Type B pancreatic cell (in vitro differentiated cells): ENCODE data around the gene FGD4. TPM values are rescaled to one million over a fixed set of nuclear protein-coding genes. Genes with fewer than 3 reads are reported as not detected.
A peak's percentile ranks its signal among the peaks of the same experiment; 100 is the strongest.

Source experiments
- DNase-seq: peaks from one replicate; pipeline ENCODE4 v3.0.0; 2021; ENCODE audit warnings: mixed read lengths; ENCODE audit not compliant: unreplicated experiment; ENCODE audit errors: extremely low spot score
- H3K27ac Mint-ChIP-seq: 2 replicates; pipeline ENCODE4 v1.8.0; 2021; ENCODE audit warnings: mild to moderate bottlenecking, mixed read lengths
- H3K27me3 Mint-ChIP-seq: 2 replicates; pipeline ENCODE4 v1.8.0; 2021; ENCODE audit warnings: mixed read lengths
- H3K36me3 Mint-ChIP-seq: 2 replicates; pipeline ENCODE4 v1.8.0; 2021; ENCODE audit warnings: mixed read lengths
- H3K4me1 Mint-ChIP-seq: one replicate; pipeline ENCODE4 v1.8.0; 2021; ENCODE audit warnings: mixed read lengths; ENCODE audit not compliant: unreplicated experiment
- H3K4me3 Mint-ChIP-seq: 2 replicates; pipeline ENCODE4 v1.8.0; 2021; ENCODE audit warnings: mild to moderate bottlenecking, mixed read lengths
- H3K9me3 Mint-ChIP-seq: 2 replicates; pipeline ENCODE4 v1.8.0; 2021; ENCODE audit warnings: mixed read lengths
- CTCF ChIP-seq: fragments of 200-600 bp; sonication (generic); conservative IDR thresholded peaks from 2 replicates; pipeline ENCODE4 v1.5.0; 2021; ENCODE audit warnings: antibody characterized with exemption, mild to moderate bottlenecking
- long read RNA-seq: library from polyadenylated mRNA; unstranded; transcript quantifications from one replicate; pipeline ENCODE4 v2.0.0, GENCODE V29; 2020
- total RNA-seq: library from RNA; stranded (reverse); gene quantifications from 2 replicates; pipeline ENCODE4 v1.2.1, GENCODE V29; 2021; ENCODE audit warnings: low replicate concordance

The FGD4 gene
- total RNA-seq: 26.7 and 47.6 TPM in 2 replicates
- long read RNA-seq, full-length matches to known transcripts: 3 of 103 reads
- long read RNA-seq, partial matches to known transcripts: 84 of 103 reads
- long read RNA-seq, other reads (novel, unspliced or antisense): 16 of 103 reads

DNA sequence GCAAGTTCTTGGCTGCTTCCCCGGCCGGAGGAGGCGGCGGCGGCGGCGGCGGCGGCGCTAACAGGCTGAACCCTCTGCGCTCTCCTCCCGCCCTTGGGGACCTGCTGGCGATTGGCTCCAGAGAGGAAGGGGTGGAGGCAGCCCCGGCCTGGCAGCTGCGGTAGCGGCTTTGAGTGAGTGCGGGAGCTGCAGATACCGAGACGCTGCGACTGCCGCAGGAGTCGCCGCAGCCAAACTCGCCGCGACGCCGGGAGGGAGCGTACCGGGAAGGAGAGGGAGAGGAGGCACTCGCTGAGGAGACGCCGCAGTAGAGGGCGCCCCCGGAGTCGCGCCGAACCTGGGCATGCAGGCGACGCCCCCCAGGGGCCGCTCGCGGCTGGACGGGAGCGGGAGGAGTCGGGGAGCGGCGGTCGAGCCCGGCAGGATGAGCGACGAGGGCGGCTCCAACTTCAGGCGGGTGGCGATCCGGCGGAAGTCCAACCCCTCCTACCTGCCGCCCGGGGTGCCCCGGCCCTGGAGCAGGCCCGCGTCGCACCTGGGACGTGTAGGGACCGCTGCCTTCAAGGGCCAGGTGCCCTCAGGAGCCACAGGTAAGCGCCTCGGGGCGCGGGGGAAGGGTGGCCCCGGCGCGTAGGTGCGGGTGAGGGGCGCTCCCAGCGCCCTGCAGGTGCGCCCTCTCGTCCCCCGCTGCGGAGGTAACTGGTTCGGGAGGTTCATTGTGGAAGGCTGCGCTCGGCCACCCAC is at the start of gene FGD4:
FGD4 (plus strand) TSS at position 189 of the 744 bp plus-strand sequence.
- Mint-ChIP-seq H3K9me3 (no peaks in the 10 kb centered on the region), H3K4me3 (peak within 1 kb of the TSS; percentile 99), H3K4me1 (peaks cover 4% of the 10 kb centered on the region), H3K27ac (peak within 1 kb of the TSS; percentile 97), H3K36me3 (no peaks in the 10 kb centered on the region), H3K27me3 (peaks cover 29% of the 10 kb centered on the region)
- peak; percentile 88 for DNase-seq
- TF ChIP-seq CTCF: peak; percentile 66

DNA sequence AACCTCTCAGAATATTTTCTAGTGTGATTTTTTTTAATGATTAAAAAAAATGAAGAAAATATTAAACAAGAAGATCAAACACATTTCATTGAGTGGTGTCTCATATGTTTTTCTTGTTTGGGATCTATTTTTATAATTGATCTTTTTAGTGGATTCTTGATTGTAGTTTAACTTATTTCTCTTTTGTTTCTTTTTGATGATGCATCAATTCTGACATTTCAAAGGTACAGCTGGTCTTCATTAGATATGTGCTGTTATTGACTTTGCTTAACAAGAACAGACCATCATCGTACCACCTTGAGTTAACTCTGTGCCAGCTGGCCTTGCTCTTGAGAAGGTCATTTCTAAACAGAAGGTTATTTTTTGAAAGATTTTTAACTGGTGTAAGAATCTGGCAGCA is 45.8 kb upstream of the FGD4 start:
- H3K4me3 Mint-ChIP-seq: no peak overlapping the region
- H3K4me1 Mint-ChIP-seq: no peaks in the 10 kb centered on the region
- no peaks in the 10 kb centered on the region for H3K27me3 Mint-ChIP-seq
- DNase-seq: no peak
- TF ChIP-seq CTCF: no peak
- H3K27ac Mint-ChIP-seq: no peak overlapping the region
- H3K9me3 Mint-ChIP-seq: no peaks in the 10 kb centered on the region
- peaks cover 26% of the 10 kb centered on the region for H3K36me3 Mint-ChIP-seq

- no peak for TF ChIP-seq CTCF
Measured at GRCh38 chr12:32357601-32358249, 41.6 kb upstream of the FGD4 start.

DNA sequence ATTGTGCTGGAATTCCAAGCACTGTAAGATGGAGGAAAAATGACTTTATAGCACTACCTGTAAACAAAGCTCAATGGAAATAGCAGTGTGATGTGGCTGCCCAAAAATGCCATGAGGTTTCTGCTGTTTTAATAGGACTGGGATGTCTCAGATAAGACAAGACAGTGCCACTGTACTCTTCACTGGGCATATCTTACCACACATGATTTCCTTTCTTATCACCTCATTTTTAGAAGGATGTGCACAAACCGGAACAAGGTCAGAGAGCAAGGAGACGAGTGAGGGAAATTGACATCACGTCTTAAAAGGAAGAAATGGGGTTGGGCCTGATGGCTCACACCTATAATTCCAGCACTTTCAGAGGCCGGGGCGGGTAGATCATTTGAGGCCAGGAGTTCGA is 38.4 kb upstream of the FGD4 start:
- H3K36me3 Mint-ChIP-seq: peaks cover 14% of the 10 kb centered on the region

More at GRCh38 chr12:32357601-32358249, 41.6 kb upstream of the FGD4 start:
- Mint-ChIP-seq H3K27me3 (no peaks in the 10 kb centered on the region), H3K36me3 (peaks cover 17% of the 10 kb centered on the region), H3K9me3 (no peaks in the 10 kb centered on the region), H3K4me1 (no peaks in the 10 kb centered on the region), H3K4me3 (no peak overlapping the region), H3K27ac (no peak overlapping the region)
- no peak for DNase-seq

DNA sequence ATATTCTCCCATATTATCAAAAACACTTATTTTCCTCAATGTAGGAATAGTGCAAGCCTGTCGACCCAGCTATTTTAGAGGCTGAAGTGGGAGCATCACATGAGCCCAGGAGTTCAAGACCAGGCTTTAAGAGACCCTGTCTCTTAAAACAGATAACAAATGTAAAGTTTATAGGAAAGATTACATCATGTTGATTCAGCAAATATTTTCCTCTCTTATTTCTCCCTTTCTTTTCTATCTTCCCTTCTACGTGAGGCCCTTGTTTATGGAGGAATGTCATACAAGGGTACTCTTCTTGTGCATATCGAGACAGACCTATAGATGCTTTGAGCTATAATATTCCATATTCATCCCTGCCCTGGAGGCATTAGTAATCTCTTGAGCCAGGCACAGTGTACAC is 36.5 kb upstream of the FGD4 start:
- Mint-ChIP-seq H3K36me3 (peaks cover 11% of the 10 kb centered on the region), H3K4me3 (no peak overlapping the region), H3K27ac (peak overlapping the region; percentile 4), H3K27me3 (no peaks in the 10 kb centered on the region), H3K4me1 (peaks cover 4% of the 10 kb centered on the region), H3K9me3 (no peaks in the 10 kb centered on the region)
- no peak for DNase-seq
- no peak for TF ChIP-seq CTCF

More for the DNA sequence above, 38.4 kb upstream of the FGD4 start:
- DNase-seq: no peak
- H3K4me1 Mint-ChIP-seq: peaks cover 4% of the 10 kb centered on the region
- H3K27ac Mint-ChIP-seq: no peak overlapping the region
- no peak overlapping the region for H3K4me3 Mint-ChIP-seq
- no peaks in the 10 kb centered on the region for H3K27me3 Mint-ChIP-seq
- TF ChIP-seq CTCF: no peak
- no peaks in the 10 kb centered on the region for H3K9me3 Mint-ChIP-seq
